ENCODE results near the gene PGP.
"Not testable (repeated sequence)": the region's sequence is repeated elsewhere in the genome, so short reads cannot be mapped to it uniquely, and the experiment has no call there.

PGP gene

DNA sequence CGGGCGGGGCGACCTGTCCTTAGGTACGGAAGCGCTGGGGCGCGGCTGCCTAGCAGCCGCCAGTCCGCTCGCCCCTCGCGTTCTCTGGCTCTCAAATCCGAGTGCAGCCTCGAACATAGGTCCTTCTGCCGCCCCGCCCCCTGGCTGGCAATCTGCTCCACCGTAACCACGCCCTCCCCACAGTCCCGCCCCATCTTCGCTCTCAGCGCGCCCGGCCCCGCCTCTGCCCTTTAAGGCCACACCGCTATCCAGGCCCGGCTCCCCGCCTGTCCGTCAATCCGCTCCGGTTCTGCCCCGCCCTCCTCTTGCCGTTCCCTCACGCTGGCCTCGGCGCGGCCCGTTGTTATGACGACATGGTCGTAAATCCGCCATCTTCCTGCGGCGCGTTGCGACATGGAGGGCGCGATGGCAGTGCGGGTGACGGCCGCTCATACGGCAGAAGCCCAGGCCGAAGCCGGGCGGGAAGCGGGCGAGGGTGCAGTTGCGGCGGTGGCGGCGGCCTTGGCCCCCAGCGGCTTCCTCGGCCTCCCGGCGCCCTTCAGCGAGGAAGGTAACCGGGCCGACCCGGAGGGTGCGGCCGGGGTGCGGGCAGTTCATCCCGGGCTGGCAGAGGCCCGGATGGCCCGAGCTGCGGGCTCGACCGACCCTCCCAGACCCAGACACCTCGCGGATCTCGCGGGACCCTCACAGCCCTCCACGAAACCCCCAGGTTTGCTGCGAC, 8.7 kb upstream of the PGP start, which contains the start of gene E4F1:
E4F1 (plus strand) TSS at position 371 of the 721 bp plus-strand sequence; CDS start at position 394, 23 bp downstream.
- peak; percentile 100 for DNase-seq

DNA sequence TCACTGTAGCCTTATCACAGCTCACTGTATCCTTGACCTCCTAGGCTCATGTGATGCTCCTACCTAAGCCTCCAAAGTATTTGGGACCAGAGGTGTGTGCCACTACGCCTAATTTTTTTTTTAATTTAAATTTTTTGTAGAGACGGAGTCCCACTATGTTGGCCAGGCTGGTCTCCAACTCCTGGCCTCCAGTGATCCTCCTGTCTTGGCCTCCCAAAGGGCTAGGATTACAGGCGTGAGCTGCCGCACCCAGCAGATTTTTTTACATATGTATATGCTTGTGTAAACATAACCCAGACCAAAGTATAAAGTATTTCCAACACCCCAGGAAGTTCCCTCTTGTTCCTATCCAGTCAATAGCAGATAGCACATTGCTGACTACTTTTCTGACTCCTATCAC, 1.7 kb upstream of the PGP start:
- no peak for DNase-seq

DNA sequence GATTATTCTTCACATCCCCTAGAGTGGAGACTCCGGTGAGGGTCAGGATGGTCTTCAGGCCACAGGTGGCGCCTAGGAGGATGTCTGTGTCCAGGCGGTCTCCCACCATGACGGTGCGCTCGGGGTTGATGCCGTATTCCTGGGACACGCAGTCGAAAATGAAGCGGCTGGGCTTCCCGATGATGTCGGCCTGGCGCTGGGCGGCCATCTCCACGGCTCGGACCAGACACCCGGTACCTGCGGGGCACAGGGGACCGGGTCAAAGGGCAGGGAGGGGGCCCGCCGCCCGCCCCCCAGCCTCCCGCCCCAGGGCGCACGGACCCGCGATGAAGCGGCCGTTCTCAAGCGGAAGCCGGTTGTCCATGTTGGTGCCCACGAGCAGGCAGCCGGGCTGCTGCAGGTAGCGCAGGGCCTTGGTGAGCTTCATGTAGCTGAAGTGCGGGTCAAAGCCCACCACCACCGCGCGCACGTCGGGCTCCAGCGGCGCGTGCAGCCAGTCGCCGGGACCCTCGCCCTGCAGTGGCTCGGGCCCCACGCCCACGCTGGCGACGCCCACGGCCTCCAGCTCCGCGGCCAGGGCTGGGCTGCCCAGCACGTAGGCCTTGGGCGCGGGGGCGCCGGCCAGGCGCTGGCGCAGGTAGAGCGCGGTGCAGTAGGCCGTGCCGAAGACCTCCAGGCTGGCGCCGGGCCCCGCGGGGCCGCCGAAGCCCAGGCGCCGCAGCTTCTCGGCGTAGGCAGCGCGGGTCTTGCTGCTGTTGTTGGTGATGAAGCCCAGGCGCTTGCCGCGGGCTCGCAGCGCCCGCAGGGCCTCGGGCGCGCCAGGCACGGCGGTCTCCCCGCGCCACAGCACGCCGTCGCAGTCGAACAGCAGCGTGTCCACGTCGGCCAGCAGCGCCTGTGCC, 572 bp downstream of the PGP start:
- peak in 1 of 2 donors; percentile 47 for DNase-seq

DNA sequence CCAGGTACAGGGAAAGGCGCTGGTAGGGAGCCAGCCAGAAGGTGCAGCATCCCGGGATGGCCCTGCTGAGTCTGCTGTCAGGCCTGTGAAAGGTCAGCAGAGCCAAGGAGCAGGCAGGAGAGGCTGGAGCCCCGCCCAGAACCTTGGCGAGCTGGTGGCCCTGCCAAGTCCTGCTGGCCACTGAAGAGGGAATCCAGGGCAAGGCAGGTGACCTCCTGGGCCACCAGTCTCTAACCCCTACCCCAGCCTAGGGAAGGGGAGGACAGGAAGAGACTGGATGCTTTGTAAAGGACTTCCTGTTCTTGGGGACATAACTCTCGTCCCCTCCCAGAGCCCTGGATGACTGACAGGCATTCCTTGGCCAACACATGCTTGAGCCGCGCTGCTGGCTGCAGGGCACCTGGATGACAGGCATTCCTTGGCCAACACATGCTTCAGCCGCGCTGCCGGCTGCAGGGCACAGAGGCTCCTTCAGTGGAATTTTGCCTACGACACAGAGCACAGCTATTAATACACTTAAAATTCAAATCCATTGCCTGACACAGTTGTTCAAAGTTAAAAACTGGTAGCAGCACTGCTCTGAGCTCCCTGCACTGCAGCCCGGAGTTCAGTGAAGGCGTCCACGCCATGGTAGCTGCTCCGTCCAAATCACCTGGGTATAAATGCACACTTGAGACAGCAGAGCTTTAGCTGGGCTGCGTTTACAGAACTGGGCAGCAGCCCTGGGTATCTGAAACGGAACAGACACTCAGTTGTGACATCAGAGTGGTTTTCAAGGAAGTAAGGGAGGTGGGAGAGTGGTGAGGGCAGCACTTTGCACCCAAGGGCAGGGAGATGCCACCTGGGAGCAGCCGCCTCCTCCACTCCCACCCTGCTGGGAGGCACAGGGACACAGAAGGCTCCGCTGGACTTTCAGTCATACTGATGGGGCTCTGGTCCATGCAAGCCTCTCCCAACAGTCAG, 2.0 kb downstream of the PGP start:
- peak; percentile 57 to 62 for DNase-seq

DNA sequence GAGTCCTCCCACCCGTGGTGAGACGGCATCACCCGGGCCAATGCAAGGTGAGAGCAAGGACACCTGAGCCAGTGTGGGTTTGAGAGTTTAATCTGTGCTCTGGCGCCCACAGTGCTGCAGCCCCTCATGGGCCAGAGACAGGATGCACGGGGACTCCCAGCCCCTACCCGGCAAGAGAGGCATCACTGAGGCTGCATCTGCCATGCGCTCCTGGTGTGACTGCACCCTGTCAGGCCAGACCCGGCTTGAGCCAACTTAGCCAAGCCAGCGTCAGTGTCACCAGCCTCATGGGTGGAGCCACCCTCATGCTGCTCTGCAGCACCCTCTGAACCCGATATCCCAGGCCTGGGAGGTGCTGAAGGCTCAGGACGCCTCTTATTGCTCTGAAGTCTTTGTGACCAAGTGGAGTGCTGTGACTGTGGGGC, 2.7 kb downstream of the PGP start:
- DNase-seq = no peak

DNA sequence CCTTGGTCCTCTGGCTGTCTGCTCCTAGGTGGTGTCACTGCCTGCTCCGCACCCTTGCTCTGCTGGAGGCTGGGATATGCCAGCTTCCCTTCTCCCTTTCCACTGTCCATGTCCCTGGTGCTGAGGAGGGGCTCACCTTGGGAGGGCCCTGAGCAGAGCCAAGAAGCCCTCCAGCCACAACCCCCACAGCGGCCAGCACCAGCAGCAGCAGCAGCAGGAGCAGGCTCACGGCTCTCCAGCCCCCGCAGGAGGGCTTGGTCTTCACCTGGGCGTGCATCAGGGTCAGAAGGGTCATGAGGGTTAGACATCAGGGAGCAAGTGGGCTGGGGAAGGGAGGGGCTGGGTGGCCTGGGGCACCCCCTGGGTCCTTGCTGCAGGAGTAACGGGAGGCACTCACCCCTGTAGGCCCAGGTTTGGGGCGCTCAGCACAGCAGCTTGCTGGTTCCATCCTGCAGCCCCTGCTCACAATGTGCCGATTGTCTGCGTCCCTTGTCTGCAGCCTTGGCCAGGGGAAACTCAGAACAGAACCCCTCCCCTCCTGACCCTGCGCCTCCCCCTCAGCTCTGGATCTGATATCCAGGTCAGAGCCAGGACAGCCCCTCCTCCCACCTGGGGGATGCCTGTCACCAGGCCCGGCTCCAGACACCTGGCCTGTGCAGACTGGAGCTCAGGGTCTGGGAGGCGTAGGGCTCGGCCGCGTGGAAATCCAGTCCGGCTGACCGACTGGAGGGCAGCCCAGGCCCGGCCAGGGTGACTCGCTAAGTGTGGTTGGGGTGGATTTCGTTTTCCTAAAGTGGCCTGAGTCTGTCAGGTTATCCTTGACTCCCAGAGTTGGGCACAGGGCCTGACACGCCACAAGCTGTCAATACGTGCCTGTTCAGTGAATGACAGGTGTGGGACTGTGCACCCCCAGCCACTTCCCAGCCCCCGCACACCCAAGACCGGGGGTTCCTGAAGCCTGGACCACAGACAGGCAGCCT, 4.0 kb downstream of the PGP start, which contains the start of gene BRICD5:
BRICD5 (minus strand) TSS at position 478 of the 980 bp plus-strand sequence; CDS start at position 448, 30 bp downstream.
- no peak for DNase-seq

DNA sequence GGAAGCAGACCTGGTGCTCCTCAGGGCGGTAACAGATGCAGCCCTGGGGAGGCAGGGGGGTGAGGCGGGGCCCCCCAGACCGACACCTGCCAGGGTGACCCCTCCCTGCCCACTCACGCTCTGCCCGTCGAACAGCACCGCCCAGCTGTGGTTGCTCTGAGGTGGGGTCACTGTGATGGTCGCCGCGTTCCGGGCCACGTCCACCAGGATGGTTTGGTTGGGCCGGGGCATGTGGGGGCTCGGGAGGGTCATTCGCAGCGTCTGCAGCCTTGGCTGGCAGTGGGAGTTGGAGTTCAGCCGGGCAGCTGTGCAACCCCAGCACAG, 4.7 kb downstream of the PGP start:
- DNase-seq = no peak

DNA sequence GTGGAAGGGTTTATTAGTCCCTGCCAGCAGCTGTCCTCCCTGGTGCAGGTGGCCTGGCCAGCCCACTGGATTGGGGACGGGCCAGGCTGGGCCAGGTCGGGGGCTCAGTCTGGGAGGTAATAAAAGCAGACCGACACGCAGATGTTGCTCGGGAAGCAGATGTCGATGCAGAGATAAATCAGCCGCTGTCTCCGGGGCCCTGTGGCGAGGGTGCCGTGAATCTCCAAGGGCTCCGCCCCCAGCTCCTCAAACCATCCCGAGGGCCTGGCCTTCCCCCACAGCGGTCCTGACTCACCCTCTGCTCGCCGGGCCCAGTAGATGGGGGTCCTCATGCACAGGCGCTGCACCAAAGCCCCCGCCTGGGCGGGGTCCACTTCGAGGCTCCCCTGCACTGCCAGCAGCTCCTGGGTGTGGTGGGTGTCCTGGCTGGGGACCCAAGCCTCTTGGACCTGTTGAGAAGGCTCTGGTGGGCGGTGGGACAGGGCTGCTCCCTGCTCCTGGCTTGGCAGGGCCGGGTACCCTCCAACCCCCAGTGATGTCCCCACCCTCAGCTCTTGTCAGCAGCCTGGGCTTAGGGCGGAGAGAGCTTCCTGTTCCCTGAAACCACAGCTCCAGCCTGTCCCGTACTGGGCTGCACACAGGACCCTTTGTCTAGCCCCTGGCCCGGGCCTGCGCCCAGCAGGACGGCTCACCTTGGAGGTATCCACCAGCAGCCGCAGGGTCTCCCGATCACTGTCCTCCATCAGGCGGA, 5.2 kb downstream of the PGP start:
- no peak for DNase-seq

DNA sequence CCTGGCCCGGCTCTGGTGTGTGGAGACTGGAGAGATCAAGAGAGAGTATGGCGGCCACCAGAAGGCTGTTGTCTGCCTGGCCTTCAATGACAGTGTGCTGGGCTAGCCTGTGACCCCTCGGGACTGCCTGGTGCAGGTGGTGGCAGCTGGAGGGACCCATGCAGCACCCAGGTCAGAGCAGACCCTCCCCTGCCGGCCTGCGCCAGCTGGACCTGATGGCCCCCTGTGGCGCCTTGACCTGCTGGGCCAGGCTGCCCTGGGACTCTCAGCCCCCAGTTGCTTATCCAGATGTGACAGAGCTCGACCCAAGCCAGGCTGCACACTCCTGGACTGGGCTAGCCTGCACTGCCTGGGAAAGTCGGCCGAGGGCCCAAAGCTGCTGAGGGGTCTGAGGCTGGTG, 5.9 kb downstream of the PGP start:
- no peak for DNase-seq

DNA sequence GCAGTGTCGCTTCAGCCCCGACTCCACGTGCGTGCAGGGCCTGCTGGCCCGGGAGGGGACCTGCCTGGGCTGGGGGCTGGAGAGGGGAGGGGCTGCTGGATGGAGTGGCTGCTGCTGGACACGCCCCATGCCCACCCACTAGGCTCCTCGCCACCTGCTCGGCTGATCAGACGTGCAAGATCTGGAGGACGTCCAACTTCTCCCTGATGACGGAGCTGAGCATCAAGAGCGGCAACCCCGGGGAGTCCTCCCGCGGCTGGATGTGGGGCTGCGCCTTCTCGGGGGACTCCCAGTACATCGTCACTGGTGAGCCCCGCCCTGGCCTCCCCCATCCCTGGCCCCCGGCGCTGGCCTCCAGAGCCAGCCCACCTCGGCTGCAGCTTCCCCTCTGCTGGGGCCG, 6.3 kb downstream of the PGP start:
- DNase-seq = no peak

DNA sequence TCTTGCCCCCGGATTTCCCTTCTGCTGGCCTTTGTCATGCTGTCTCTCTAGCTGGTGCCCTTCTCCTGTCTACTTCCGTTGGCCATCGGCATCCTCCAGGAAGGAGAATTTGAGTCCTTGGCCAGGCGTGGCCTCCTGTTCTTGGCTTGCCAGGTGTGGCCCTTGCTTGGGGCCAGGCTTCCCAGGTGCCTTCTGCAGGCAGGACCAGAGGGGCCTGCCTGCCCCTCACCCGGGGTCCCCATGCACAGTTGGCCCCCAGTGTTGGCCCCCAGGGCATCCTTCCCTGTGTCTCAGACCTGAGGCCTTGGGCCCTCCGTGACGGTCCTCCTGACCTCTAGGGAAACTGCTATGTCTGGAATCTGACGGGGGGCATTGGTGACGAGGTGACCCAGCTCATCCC, 6.8 kb downstream of the PGP start:
- DNase-seq = no peak

DNA sequence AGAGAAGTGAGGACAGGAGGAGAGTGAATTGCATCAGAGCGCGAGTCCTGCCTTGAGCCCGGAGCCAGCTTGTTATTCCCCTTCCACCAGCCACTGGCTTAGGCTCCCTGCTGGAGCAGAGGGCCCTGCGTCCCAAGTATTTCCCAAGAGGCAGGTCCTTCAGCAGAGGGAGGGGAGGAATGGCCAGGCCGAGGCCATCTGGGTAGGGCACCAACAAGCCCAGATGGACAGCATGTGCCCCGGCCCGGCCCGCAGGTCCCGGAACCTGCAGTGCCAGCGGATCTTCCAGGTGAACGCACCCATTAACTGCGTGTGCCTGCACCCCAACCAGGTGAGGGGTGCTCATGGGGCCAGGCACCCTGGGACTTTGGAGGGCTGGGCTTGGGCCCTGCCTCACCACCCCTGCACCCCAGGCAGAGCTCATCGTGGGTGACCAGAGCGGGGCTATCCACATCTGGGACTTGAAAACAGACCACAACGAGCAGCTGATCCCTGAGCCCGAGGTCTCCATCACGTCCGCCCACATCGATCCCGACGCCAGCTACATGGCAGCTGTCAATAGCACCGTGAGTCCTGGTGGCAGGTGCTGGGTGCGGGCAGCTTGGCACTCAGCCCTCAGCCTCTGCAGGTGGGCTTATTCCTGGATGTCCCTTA, 7.7 kb downstream of the PGP start:
- DNase-seq = peak; percentile 44 to 74

DNA sequence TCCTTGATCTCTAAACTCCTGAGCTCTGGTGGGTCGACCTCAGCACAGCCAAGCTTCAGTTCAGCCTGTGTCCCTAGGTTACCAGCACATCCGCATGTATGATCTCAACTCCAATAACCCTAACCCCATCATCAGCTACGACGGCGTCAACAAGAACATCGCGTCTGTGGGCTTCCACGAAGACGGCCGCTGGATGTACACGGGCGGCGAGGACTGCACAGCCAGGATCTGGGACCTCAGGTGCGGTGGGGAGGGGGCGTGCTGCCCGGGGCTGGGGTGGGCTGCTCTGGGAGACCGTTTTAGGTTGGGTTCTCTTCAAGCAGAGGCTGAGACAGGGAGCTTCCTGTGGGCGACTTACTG, 8.2 kb downstream of the PGP start:
- no peak for DNase-seq

DNA sequence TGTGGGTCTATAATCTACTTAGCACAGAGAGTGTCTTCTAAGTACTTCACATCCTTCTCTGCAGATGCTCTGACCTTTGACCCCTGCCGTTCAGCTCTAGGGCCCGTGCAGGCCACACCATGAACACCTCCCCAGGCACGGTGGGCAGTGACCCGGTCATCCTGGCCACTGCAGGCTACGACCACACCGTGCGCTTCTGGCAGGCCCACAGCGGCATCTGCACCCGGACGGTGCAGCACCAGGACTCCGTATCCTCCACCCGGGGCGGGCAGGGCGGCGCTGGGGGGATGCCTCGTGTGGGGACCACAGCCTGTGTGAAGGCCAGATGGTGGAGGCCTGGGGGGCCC, 8.7 kb downstream of the PGP start:
- DNase-seq = no peak

DNA sequence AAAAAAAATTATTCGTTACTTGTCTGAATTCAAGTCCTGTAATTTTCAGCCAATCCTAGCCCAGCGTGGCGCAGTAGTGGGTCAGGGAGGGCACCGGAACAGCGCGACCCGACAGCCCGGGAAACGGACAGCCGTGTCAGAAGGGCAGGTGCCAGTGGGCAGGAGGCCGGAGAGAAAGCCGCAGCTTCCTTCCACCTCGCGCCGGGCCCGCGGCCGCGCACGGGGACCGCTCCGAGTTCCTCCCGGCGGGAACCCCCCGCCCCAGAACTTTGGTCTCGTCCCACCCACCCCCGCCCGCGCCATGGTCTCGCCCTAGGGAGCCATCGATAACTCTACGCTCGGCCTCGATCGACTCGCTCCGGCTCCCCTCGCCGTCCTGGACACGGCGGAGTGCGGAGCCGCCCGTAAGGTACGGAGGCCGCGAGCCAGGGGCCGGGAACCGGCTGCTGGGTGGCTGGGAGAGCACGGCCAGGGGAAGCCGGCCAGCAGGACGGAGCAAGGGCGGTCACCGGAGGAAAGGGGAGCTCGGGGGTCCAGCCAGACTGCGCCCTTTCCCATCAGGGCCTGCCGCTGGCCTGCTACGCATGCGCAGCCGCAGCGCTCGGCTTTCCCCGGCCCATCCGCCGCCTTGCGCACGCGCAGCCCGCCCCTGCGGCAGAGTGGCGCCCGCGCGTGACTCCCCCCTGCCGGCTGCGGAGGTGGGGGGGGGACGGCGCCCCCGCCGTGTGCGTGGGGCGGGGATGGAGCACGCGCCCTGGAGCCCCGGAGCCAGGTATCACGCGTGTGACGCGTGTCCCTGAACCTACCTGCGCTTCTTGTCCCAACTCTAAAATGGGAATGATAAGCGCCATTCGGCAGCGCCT, 9.3 kb downstream of the PGP start, which contains the start of gene MLST8:
MLST8 (plus strand) TSS at position 351 of the 863 bp plus-strand sequence. CDS start 632 bp downstream, outside the sequence.
- peak; percentile 80 to 87 for DNase-seq

DNA sequence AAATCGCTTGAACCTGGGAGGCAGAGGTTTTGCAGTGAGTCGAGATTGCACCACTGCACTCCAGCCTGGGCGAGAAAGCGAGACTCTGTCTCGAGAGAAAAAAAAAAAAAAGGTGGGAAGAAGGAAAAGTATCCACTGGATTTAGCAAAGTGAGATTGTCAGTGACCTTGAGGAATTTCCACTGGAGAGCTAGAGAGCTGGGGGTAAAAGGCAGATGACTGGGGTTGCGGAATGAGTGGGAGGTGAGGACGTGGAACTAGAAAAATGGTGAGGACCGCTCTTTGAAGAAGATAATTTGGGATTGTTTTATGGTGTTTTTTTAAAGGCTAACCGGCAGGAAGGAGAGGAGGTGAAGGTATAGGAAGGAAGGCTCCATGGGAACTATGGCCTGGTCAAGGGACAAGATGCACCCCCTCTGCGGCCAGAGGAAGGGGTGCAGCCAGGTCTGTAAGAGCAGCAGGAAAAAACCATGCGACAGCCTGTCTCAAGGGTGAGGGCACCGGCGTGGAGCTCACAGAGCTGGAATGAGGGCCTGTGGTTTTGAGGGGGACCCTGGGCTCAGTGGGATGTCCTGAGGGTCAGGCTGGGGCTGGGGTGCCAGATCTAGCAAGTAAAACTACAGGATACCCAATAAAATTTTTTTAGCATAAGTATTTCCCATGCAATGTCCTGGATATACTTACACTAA, 10.1 kb downstream of the PGP start:
- peak in 1 of 2 donors; percentile 17 for DNase-seq

DNA sequence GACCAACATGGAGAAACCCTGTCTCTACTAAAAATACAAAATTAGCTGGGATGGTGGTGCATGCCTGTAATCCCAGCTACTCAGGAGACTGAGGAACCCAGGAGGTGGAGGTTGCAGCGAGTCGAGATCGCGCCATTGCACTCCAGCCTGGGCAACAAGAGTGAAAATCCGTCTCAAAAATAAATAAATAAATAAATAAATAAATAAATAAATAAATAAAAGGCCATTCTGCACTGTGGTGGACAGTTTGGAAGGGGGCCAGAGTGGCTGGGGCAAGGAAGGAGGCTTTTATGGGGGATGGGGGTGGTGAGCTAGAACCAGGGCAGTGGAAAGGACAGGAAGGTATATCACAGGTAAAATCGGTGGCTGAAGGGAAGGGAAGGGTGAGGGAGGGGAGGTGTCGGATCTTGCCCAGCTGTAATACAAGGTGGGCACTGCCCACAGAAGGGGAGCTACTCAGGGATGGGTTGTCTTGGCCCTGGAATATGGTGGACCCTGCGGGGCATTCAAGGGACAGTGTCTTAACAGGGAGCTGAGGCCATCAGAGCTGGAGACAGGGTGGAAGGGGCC, 11.4 kb downstream of the PGP start:
- DNase-seq = not testable (repeated sequence)

DNA sequence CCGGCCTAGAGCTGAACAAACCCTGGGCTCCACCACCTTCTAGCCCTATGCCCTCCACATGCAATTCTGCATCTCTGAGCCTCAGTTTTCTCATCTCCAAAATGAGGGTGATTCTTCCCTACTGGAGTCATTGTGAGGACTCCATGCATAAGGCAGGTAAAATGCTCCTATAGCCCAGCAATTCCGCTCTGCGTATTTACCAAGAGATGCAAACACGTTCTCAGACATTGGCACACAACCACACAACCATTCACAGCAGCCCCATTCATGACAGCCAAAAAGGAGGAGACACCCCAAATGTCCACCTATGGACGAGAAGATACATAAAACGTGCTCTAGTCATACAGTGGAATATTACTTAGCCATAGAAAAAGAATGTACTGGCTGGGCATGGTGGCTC, 14.3 kb downstream of the PGP start:
- DNase-seq = no peak
